Nephron (organoid): Measurements from ENCODE around the gene PGLYRP2.
A peak's percentile ranks its signal among the peaks of the same experiment; 100 is the strongest.

Experiments used
- H3K27ac Mint-ChIP-seq, 3 experiments: 2 replicates each; pipeline ENCODE4 v1.8.0; 2020; ENCODE audit warnings: mixed read lengths in 3 of 3, mild to moderate bottlenecking in 2 of 3, moderate library complexity in 1 of 3
- H3K27me3 Mint-ChIP-seq: 2 replicates; pipeline ENCODE4 v1.8.0; 2021; ENCODE audit warnings: low read depth, mild to moderate bottlenecking, moderate library complexity, mixed read lengths
- H3K36me3 Mint-ChIP-seq: 2 replicates; pipeline ENCODE4 v1.8.0; 2020; ENCODE audit warnings: low read depth, mixed read lengths
- H3K4me1 Mint-ChIP-seq: 2 replicates; pipeline ENCODE4 v1.8.0; 2020; ENCODE audit warnings: mixed read lengths
- H3K4me3 Mint-ChIP-seq, 3 experiments: 2 replicates each; pipeline ENCODE4 v1.8.0; 2020; ENCODE audit warnings: mild to moderate bottlenecking in 3 of 3, mixed read lengths in 3 of 3, moderate library complexity in 2 of 3
- H3K9me3 Mint-ChIP-seq: 2 replicates; pipeline ENCODE4 v1.8.0; 2020; ENCODE audit warnings: mixed read lengths
- TF ChIP-seq, protein P1 (sequence below), 3 experiments: fragments of 200-600 bp; sonication (generic); IDR thresholded peaks; one replicate each; pipeline ENCODE4 v1.5.0; 2021; ENCODE audit warnings: antibody characterized with exemption in 3 of 3; ENCODE audit not compliant: unreplicated experiment in 3 of 3

PGLYRP2 gene

GRCh38 chr19:15430526-15431120 is 48.7 kb downstream of the PGLYRP2 start:
- H3K9me3 Mint-ChIP-seq: no peaks in the 10 kb centered on the region
- H3K27ac Mint-ChIP-seq: peak overlapping the region; percentile 28 to 61 (median 40)
- TF ChIP-seq, protein P1, sequence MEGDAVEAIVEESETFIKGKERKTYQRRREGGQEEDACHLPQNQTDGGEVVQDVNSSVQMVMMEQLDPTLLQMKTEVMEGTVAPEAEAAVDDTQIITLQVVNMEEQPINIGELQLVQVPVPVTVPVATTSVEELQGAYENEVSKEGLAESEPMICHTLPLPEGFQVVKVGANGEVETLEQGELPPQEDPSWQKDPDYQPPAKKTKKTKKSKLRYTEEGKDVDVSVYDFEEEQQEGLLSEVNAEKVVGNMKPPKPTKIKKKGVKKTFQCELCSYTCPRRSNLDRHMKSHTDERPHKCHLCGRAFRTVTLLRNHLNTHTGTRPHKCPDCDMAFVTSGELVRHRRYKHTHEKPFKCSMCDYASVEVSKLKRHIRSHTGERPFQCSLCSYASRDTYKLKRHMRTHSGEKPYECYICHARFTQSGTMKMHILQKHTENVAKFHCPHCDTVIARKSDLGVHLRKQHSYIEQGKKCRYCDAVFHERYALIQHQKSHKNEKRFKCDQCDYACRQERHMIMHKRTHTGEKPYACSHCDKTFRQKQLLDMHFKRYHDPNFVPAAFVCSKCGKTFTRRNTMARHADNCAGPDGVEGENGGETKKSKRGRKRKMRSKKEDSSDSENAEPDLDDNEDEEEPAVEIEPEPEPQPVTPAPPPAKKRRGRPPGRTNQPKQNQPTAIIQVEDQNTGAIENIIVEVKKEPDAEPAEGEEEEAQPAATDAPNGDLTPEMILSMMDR (IDR thresholded peaks at IDR 0.05; ENCODE audit: unreplicated experiment in 3 of 3): no peak
- H3K4me1 Mint-ChIP-seq: peaks cover 32% of the 10 kb centered on the region
- peak overlapping the region; percentile 98 to 99 (median 99) for H3K4me3 Mint-ChIP-seq
- H3K36me3 Mint-ChIP-seq: peaks cover 27% of the 10 kb centered on the region
- no peaks in the 10 kb centered on the region for H3K27me3 Mint-ChIP-seq

DNA sequence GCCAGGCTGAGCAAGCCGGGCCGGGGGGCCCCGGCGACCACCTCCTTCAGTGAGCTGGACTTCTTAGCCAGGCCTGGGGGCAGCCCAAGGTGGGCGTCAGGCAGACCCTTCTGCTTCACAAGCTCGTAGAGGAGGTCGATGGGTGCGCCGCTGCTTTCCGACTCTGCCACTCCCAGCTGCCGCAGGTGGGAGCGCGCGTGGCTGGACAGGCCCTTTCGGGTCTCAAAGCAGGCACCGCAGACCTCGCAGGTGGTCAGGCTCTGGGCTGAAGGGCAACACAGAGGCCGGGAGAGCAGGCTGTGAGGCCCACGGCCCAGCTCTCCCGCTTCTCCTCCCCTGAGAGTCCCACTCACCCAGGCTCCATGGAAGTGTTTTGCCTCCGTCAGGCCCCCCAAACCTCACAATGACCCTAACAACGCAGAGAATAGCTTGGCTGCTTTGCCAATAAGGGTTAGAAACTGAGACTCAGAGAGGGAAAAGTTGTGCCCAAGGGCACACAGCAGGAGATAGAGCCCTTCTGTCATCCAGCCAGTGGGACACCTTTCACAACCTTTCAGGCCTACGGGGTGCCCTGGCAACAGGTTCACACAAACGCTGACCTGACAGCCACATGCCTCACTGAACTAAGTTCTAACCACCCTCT is 49.4 kb downstream of the PGLYRP2 start:
- Mint-ChIP-seq H3K27me3 (no peaks in the 10 kb centered on the region), H3K9me3 (no peaks in the 10 kb centered on the region), H3K4me1 (peaks cover 32% of the 10 kb centered on the region), H3K27ac (peak overlapping the region; percentile 28 to 61 (median 40)), H3K4me3 (peak overlapping the region; percentile 98 to 99 (median 99)), H3K36me3 (peaks cover 30% of the 10 kb centered on the region)
- TF ChIP-seq, protein P1 (IDR thresholded peaks at IDR 0.05; ENCODE audit: unreplicated experiment in 3 of 3): no peak

GRCh38 chr19:15428956-15429824 is 50.1 kb downstream of the PGLYRP2 start:
- Mint-ChIP-seq H3K27me3 (no peaks in the 10 kb centered on the region), H3K27ac (no peak overlapping the region), H3K4me3 (peak overlapping the region; percentile 13 to 76 (median 53)), H3K9me3 (no peaks in the 10 kb centered on the region), H3K4me1 (peaks cover 32% of the 10 kb centered on the region), H3K36me3 (peaks cover 32% of the 10 kb centered on the region)
- TF ChIP-seq, protein P1 (IDR thresholded peaks at IDR 0.05; ENCODE audit: unreplicated experiment in 3 of 3): no peak

- Mint-ChIP-seq H3K27ac (no peak overlapping the region), H3K4me3 (peak overlapping the region in 2 of 3 experiments; percentile 42 to 56), H3K9me3 (no peaks in the 10 kb centered on the region), H3K27me3 (no peaks in the 10 kb centered on the region), H3K36me3 (peaks cover 42% of the 10 kb centered on the region), H3K4me1 (peaks cover 26% of the 10 kb centered on the region)
- TF ChIP-seq, protein P1 (IDR thresholded peaks at IDR 0.05; ENCODE audit: unreplicated experiment in 3 of 3): no peak
Measured at GRCh38 chr19:15427991-15428471, 51.3 kb downstream of the PGLYRP2 start.

DNA sequence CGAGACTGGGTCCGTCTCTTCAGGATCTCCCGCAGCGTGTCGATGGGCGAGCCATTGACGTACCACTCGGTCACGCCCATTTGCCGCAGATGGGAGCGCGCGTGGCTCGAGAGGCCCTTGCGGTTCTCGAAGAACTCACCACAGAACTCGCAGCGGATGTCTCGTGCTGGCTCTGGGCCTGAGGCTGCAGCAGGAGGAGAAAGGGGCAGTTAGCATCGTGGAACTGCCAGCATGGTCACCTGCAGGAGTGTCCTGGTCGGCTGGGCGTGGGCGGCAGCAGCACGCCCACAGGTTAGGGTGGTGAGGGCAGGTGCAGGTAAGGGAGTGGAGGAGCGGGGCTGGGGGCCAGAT is 52.0 kb downstream of the PGLYRP2 start:
- Mint-ChIP-seq H3K27me3 (no peaks in the 10 kb centered on the region), H3K4me3 (peak overlapping the region in 1 of 3 experiments; percentile 23), H3K9me3 (no peaks in the 10 kb centered on the region), H3K4me1 (peaks cover 28% of the 10 kb centered on the region), H3K36me3 (peaks cover 49% of the 10 kb centered on the region), H3K27ac (no peak overlapping the region)
- TF ChIP-seq, protein P1 (IDR thresholded peaks at IDR 0.05; ENCODE audit: unreplicated experiment in 3 of 3): no peak
